NCI-H1436 (cell line): ENCODE results near the gene TPPP2.
A peak's percentile ranks its signal among the peaks of the same experiment; 100 is the strongest.

ENCODE experiments used
- DNase-seq: peaks from one replicate; lab custom pipeline; 2025; lab: John Stamatoyannopoulos, UW

Gene TPPP2

GRCh38 chr14:21057803-21058675, 28.0 kb downstream of the TPPP2 start, which contains the start of gene RNASE8:
RNASE8 (plus strand) TSS chr14:21057822; CDS start chr14:21057893, 71 bp downstream.
- DNase-seq = no peak

GRCh38 chr14:21058903-21059302, 28.9 kb downstream of the TPPP2 start:
- no peak for DNase-seq

- DNase-seq = no peak
Measured at GRCh38 chr14:21059842-21060613, 30.0 kb downstream of the TPPP2 start.

- no peak for DNase-seq
Measured at GRCh38 chr14:21060614-21061346, 30.8 kb downstream of the TPPP2 start.

- DNase-seq = no peak
Measured at GRCh38 chr14:21061347-21061668, 31.3 kb downstream of the TPPP2 start.

GRCh38 chr14:21063479-21063878, 33.5 kb downstream of the TPPP2 start:
- no peak for DNase-seq

- peak; percentile 13 for DNase-seq
Measured at GRCh38 chr14:21066882-21067502, 37.0 kb downstream of the TPPP2 start.

- DNase-seq = peak; percentile 79
Measured at GRCh38 chr14:21068521-21069387, 38.7 kb downstream of the TPPP2 start.

GRCh38 chr14:21069388-21070082, 39.5 kb downstream of the TPPP2 start:
- no peak for DNase-seq

GRCh38 chr14:21070083-21070609, 40.1 kb downstream of the TPPP2 start, which contains the start of gene ARHGEF40:
ARHGEF40 (plus strand) TSS chr14:21070304; CDS start chr14:21070397, 93 bp downstream.
- DNase-seq = no peak

GRCh38 chr14:21070610-21071224, 40.7 kb downstream of the TPPP2 start:
- DNase-seq = no peak

GRCh38 chr14:21071225-21072030, 41.4 kb downstream of the TPPP2 start:
- peak; percentile 69 for DNase-seq

- no peak for DNase-seq
Measured at GRCh38 chr14:21072031-21072473, 42.0 kb downstream of the TPPP2 start.

GRCh38 chr14:21072781-21073339, 42.8 kb downstream of the TPPP2 start:
- DNase-seq = no peak

- no peak for DNase-seq
Measured at GRCh38 chr14:21073921-21074320, 43.9 kb downstream of the TPPP2 start.

- DNase-seq = no peak
Measured at GRCh38 chr14:21074398-21075272, 44.6 kb downstream of the TPPP2 start.

GRCh38 chr14:21075719-21076437, 45.9 kb downstream of the TPPP2 start:
- DNase-seq = no peak
